Measurements from ENCODE around the gene FOXK2.
A peak's percentile ranks its signal among the peaks of the same experiment; 100 is the strongest.

Gene FOXK2

DNA sequence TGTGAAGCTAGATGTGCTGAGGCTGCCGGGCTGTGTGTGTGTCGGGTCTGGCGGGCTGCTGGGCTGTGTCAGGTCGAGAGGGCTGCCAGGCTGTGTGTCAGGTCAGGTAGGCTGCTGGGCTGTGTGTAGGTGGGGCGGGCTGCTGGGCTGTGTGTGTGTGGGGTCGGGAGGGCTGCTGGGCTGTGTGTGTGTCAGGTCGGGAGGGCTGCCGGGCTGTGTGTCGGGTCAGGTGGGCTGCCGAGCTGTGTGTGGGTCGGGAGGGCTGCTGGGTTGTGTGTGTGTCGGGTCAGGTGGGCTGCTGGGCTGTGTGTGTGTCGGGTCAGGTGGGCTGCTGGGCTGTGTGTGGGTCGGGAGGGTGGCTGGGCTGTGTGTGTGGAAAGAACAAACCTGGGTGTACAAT, 120.1 kb downstream of the FOXK2 start:
- no peak for DNase-seq (ENCODE audit: low read depth in 2 of 2)

DNA sequence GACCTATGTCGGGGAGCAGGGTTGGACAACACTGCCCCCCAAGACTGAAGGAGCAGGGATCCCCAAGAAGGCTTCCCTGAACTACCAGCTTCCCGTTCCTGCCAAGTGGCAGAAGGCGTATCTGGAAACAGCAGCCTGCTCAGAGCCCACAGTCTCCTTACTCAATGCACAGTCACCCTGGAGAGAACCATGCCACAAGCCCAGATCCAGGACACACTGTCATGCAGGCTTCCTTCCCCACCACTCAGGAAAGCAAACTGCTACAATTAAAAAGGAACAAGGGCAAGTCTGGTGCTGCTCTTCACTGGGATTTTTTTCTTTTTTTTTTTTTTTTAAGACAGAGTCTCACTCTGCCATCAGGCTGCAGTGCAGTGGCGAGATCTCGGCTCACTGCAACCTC, 120.5 kb downstream of the FOXK2 start:
- DNase-seq (ENCODE audit: low read depth in 2 of 2) = no peak

DNA sequence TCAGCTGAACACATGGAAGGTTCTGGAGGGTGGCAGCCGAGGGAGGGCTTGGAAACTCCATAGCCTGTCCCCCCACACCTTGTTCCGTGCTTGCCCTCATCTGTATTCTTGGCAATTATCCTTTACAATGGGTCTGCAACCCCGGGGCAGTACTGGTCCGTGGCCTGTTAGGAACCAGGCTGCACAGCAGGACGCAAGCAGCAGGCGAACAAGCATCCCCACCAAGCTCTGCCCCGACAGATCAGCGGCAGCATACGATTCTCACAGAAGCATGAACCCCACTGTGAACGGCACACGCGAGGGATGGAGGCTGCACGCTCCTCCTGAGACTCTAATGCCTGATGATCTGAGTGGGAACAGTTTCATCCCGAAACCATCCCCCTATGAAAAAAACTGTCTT, 122.5 kb downstream of the FOXK2 start:
- no peak for DNase-seq (ENCODE audit: low read depth in 2 of 2)

DNA sequence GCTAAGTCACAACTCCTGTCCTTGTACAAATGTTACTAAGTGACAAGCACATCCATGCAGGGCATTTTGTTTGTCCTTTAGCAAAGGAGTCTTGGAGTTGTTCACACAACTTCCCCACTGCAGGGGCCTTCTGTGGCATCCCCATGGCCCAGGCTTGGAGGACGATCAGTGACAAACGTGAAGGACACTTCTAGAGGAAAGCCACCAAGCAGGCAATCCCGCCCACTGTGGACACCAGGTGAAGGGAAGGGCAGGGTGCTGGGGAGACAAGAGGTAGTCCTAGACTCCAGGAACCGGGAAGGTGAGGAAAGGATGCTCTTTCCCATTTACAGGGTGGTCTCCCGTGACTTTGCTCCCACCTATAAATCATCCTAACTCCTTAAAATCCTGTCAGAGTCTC, 124.6 kb downstream of the FOXK2 start:
- no peak for DNase-seq (ENCODE audit: low read depth in 2 of 2)

DNA sequence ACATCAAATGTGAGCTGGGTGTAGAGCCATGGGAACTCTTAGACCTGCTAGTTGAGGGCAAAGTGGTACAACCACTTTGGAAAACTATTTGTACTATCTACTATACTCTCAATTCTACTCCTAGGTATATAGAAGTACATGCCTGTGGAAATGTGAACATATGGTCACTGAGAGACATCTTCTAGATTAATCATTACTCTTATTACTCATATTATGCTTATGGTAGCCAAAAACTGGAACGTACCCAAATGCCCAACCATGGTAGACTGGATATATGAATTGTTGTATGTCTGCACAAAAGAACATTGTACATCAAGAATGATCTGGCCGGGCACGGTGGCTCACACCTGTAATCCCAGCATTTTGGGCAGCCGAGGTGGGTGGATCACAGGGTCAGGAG, 126.0 kb downstream of the FOXK2 start:
- no peak for DNase-seq (ENCODE audit: low read depth in 2 of 2)

DNA sequence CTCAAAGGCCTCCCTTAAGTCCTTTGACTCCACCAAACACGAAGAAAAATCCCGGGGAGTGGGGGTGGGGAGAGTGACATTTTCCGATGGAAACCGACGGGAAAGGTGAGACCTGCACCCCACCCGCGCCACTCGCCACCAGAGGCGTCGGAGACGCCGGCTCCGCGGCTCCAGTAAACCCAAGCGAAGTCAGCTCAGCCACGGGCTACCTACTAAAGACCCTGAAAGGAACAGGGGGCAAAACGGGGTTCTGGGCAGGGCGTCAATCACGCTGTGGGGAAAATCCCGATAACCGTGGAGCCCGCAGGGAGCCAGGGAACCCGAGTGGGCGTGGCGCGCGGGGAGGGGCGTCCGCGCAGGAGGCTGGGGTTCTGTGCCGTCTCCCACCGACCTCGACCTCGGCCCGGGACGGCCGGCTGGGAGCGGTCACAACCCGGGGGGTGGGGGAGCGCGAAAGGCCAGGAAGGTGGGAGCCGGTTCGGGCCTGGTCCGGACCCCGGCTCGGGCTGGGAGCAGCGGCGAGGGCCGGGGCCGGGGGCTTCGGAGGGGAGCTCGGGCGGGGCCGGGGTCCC, 128.1 kb downstream of the FOXK2 start:
- no peak for DNase-seq (ENCODE audit: low read depth in 2 of 2)

DNA sequence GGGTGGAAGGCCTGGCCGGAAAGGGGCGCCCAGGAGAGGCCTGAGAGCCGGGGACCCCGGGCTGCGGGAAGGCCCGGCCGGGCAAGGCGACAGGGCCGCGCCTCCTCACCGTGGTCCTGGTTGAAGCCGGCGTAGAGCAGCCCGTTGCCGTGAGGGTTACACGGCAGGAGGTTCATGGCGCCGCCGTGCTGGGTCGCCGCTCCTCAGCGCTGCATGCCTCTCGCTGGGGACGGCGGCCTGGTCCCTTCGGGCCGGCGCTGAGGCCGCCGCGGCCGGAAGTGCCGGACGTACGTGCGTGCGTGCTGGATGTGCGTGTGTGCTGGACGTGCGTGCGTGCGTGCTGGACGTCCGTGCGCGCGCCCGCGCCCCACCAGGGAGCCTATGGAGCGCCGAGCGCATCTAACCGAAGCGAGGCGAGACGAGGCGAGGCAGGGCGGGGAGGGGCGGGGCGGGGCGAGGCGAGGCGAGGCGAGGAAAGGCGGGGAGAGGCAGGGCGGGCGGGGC, 128.7 kb downstream of the FOXK2 start, which contains the start of gene WDR45B:
WDR45B (minus strand) TSS at position 280 of the 504 bp plus-strand sequence; CDS start at position 176, 104 bp downstream.
- peak; percentile 95 to 96 for DNase-seq (ENCODE audit: low read depth in 2 of 2)

DNA sequence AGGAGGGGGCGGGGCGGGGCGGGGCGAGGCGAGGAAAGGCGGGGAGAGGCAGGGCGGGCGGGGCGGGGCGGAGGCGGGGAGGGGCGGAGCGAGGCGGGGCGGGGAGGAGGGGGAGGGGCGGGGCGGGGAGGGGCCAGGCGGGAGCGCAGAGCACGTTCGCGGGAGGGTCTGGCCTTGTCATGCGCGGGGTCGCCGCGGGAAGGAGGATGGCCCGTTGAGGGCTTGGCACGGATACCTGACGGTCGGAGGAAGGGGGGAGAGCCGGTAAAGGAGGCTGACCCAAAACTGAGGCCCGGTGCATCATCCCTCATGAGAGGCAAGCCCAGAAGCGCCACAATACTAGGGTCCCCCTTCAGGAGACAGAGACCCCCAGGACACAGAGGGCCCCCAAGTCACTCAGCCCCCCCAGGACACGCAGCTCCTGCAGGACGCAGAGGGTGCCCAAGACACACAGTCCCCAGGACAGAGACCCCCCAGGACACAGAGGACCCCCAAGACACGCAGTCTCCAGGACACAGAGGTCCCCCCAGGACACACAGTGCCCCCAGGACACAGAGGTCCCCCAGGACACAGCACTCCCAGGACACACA, 129.3 kb downstream of the FOXK2 start:
- DNase-seq (ENCODE audit: low read depth in 2 of 2) = peak in 1 of 2 experiments; percentile 4

DNA sequence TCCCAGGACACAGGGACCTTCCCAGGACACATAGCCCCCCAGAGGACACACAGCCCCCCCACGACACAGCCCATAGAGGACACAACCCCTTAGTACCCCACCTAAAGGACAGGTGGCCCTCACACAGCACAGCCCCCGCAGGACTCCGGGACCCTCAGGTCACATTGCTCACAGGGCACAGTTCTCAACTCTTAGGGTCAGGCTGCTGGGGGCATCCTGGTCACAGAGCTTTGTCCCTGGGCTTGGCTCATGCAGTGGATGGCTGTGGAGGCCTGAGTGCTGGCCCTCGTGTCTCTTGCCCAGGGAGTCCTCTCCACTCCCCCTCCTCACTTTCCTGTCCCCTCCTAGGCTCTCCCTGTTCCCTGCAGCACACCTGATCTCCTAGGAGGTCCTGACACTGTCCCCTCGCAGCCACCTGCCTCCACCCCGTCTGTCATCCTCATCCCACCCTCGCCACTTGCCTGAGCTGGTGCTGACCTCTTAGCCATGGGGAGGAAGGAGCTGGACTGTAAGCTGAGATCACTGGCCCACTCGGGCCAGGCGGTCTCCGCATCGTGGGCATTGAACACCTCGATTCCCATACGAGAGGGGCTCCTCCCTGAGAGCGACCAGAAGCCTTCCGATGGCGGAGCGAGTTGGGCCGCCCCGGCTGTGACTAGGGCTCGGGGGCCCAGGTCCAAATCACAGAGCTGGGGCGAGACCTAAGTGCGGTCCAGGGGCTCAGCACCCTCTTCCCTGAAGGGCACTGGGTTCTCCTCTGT, 130.1 kb downstream of the FOXK2 start:
- no peak for DNase-seq (ENCODE audit: low read depth in 2 of 2)

DNA sequence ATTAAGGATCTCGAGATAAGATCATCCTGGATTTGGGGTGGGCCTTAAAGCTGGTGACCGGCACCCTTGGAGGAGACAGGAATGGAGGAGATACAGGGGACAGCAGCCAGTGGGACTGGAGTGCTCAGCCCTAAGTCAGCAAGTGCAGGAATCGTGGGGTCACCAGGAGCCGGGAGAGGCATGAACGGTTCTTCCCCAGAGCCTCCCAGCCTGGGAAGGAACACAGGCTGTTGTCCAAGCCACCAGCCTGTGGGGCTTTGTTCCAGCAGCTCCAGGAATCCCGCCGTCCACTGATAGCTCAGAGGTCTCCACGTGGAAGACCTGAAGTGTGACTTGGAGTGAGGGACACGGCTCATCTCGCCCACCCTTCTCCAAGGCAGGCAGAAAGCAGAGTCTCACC, 131.2 kb downstream of the FOXK2 start:
- no peak for DNase-seq (ENCODE audit: low read depth in 2 of 2)

DNA sequence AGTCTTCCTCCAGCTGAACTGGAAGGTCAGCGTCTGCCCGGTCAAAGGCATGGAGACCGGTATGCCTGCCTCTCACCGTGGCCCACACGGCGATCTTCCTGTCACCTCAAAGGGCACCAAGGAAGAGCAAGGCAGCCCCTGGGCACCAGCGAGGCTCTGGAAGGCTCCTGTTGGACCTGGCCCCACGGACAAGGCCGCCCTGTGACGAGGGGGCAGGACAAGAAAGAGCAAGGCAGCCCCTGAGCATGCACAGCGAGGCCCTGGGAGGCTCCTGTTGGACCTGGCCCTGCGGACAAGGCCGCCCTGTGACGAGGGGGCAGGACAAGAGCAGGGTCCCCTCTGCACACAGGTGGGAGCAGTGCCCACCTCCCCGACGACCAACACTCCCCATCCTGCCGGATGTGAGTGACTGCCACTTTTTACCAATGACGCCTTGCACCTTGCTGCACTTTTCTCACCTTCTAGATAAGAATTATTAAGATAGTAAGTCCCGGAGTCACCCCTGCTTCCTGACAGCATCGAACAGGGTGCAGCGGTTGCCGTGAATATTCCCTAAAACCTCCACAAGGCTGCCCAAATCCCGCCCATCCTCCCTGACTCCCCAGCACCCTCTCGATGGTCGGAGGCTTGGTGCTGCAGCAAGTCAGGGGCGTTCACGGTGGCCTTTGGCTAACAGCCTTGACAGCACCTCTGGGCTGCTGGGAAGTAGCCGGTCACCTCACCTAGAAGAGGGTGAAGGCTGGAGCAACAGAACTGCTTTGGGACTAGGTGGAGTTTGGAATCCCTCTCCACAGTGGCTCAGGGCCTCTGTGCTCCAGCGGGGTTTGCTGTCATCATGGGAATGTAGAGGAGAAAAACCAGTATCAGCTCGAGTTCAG, 134.4 kb downstream of the FOXK2 start:
- DNase-seq (ENCODE audit: low read depth in 2 of 2) = no peak
